Raji (cell line): ENCODE measurements around the gene XRCC5.
A peak's percentile ranks its signal among the peaks of the same experiment; 100 is the strongest.

ENCODE experiments used
- POLR2A ChIP-seq: IDR thresholded peaks from 2 replicates; pipeline ENCODE4 v1.6.1; 2011; ENCODE audit warnings: low read depth, low read length, control low read depth; ENCODE audit not compliant: insufficient read depth

XRCC5 gene

GRCh38 chr2:216108310-216108966 is 710 bp upstream of the XRCC5 start:
- 0 out of 2 replicates have a peak, but pooled peaks have one; percentile 38 for TF ChIP-seq POLR2A

GRCh38 chr2:216109962-216110614 is 940 bp downstream of the XRCC5 start:
- TF ChIP-seq POLR2A: no peak

DNA sequence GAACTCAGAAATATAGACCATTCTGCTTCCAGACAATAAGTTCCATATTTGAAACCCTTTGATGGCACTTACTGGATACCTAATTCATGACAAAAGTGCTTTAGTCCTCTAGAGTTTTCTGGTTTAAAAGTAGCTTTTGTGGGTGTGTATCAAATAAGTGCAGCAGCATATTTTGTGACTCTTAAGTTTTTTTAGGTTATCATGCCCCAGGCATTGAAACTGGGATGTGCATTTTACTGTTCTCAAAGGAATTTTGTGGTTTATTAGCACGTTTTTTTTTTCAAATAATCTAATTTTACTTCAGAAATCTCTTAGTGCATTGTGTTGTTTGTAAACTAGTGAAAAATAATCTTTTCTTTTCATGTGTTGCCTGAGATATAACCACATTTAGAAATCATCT is 1.5 kb downstream of the XRCC5 start:
- no peak for TF ChIP-seq POLR2A

DNA sequence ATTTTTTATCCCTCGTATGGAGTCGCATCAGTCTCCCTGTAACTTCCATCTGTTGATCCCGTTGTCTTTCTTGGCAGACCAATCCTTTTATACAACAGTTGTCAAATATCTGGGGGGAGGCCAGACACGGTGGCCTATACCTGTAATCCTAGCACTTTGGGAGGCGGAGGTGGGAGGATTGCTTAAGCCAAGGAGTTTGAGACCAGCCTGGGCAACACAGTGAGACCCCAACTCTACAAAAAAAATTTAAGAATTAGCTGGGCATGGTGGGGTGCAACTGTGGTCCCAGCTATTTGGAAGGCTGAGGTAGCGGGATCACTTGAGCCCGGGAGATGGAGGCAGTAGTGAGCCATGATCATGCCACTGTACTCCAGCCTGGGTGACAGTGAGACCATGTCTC is 2.0 kb downstream of the XRCC5 start:
- no peak for TF ChIP-seq POLR2A

- no peak for TF ChIP-seq POLR2A
These were observed 3.8 kb downstream of the XRCC5 start for GRCh38 chr2:216112926-216113325.

- TF ChIP-seq POLR2A: no peak
These were observed 4.4 kb downstream of the XRCC5 start for GRCh38 chr2:216113572-216113971.

- TF ChIP-seq POLR2A: no peak
These were observed 5.2 kb downstream of the XRCC5 start for GRCh38 chr2:216114382-216114713.

DNA sequence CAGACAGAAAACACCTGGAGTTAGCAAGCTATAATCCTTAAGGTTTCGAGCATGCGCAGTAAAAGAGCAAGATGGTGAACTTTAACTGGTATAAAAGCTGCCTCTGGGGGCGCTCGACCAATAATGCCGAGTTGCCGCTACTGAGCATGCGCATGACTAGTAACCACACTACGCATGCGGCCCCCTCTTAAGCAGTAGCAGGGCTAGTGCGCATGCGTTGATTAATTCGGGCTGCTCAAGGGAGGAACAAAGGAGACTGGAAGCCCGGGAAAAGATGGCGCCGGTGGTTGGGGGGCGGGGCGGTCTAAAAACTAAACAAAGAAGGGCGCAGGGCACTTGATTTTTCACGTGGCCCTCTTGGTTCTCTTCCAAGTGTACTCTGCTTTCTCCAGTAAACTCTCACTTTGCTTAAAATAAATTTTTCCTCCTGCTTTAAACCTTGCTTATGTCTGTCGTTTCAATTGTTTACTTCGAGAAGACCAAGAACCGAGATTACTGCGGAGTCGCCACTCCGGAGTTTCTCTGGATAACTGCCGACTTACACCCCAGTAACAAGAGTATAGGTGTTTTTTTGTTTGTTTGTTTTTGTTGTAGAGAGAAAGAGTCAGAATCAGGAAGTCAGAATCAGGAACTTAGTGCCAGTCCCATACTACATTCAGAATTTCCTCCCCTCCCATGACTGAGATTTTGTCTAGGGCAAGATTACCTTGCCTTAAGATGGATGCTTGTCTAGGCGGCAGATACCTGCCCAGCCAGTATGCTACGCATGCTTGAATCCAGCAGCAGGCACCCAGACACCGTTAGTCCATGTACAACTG is 5.8 kb downstream of the XRCC5 start:
- no peak for TF ChIP-seq POLR2A

- no peak for TF ChIP-seq POLR2A
These were observed 7.3 kb downstream of the XRCC5 start for GRCh38 chr2:216116418-216116817.

DNA sequence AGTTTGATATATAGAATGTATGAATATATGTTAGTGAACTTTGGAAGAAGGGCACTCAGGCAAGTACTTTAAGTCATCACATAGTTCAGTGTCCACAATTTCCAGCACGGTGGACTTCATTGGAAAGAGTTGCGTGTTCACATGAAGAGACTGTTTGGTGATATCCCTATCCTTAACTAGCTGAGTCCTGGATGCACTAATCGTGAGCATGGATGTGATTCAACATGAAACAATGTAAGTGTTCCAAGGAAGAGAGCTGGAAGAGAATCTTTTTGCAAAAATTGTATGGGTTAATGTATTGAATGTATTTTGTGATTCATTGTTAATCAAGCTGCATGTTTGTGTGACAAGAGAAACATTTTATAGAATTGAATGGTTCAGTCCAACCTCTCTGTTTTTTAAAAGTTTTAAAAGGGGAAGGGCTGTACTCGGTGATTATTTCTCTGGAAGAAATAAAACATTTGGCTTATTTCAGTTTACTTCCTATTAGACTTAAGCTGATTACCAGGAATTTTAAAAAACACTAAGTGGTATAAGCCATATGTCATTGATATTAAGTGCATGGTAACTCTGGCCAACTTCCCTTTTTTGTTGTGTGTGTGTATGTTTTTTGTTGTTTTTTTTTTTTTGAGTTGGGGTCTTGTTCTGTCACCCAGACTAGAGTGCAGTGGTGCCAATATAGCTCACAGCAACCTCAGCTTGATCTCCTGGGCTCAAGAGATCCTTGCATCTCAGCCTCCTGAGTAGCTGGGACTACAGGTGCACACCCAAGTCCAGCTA is 8.6 kb downstream of the XRCC5 start:
- TF ChIP-seq POLR2A: no peak

DNA sequence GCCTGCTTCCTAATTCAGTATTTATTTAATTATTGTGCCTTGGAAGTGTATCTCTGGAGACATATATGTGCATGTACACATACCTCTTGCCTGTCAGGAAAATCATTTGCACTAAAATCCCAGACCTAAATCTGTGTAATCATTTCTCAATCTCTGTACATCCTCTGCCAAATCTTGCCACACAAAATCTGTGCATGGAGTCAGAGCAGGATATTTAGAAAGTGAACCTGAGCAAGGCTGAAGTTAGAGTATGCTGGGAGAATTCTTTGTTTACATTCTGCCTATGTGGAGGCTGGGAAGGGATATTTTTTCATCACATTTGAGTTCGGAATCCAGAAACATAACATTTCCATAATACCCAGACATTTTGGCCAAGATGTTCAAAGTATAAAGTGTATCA is 9.3 kb downstream of the XRCC5 start:
- TF ChIP-seq POLR2A: no peak

DNA sequence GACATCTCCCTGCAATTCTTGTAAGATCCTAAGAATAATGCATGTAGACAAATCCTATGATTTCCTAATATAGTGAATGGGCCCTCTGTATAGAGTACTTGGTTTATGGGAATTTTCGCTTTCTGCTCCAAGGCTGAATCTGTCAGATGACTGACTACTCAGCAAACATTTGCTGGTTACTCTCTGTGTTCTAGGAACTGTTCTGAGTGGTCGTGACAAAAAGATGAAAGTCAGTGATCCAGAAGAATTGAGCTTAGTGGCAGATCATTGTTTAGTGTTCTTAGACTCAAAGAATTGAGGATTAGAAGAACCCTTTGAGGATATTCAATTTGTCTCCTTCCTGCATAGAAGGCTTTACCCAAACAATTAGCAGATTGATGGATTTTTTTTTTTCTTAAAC is 10.0 kb downstream of the XRCC5 start:
- no peak for TF ChIP-seq POLR2A

DNA sequence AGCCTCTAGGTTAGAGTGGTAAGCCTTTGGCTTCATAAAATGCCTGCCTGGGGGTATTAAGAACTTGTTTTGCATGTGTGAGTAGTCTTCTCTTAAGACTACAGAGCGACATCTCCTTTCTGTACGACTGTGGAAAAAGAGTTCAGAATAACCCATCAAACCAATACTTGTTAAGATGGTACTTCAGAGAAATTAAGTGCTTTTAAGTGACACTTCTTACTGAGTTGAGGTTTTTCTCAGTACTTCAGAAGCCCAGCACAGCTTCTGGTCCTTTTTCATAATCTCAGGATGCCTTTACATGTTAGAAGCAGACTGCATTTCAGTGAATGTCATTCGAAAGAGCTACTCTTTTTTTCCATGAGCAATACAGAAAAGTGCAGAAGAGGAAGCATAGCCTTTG is 10.8 kb downstream of the XRCC5 start:
- TF ChIP-seq POLR2A: no peak

- no peak for TF ChIP-seq POLR2A
These were observed 12.1 kb downstream of the XRCC5 start for GRCh38 chr2:216121255-216121654.

GRCh38 chr2:216126943-216127342 is 17.8 kb downstream of the XRCC5 start:
- TF ChIP-seq POLR2A: no peak
